ENCODE measurements around the gene E4F1. TPM values are rescaled to one million over a fixed set of nuclear protein-coding genes. Genes with fewer than 3 reads are reported as not detected.

E4F1 gene, protein sequence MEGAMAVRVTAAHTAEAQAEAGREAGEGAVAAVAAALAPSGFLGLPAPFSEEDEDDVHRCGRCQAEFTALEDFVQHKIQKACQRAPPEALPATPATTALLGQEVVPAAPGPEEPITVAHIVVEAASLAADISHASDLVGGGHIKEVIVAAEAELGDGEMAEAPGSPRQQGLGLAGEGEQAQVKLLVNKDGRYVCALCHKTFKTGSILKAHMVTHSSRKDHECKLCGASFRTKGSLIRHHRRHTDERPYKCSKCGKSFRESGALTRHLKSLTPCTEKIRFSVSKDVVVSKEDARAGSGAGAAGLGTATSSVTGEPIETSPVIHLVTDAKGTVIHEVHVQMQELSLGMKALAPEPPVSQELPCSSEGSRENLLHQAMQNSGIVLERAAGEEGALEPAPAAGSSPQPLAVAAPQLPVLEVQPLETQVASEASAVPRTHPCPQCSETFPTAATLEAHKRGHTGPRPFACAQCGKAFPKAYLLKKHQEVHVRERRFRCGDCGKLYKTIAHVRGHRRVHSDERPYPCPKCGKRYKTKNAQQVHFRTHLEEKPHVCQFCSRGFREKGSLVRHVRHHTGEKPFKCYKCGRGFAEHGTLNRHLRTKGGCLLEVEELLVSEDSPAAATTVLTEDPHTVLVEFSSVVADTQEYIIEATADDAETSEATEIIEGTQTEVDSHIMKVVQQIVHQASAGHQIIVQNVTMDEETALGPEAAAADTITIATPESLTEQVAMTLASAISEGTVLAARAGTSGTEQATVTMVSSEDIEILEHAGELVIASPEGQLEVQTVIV
- 27.2 to 34.4 TPM (median 27.8 TPM) in 3 replicates for total RNA-seq (2021)
- Bru-seq, nascent RNA: percentile 51 among the genes with signal in this experiment
- long read RNA-seq, experiment 1, transcript E4F1-201 (14 exons, 2,573 nt): major isoform, 45 of 99 reads
- long read RNA-seq, experiment 1, partial matches to known transcripts: 5 of 99 reads
- long read RNA-seq, experiment 1, other reads (novel, unspliced or antisense): 49 of 99 reads
- long read RNA-seq, experiment 2, partial matches to known transcripts: 7 of 22 reads
- long read RNA-seq, experiment 2, other reads (novel, unspliced or antisense): 12 of 22 reads
- long read RNA-seq, experiment 3, partial matches to known transcripts: 0 of 3 reads
- long read RNA-seq, experiment 3, other reads (novel, unspliced or antisense): 1 of 3 reads

- H3K27me3 Mint-ChIP-seq (ENCODE audit: low read depth): no peaks in the 10 kb centered on the region
- H3K9me3 Mint-ChIP-seq: no peaks in the 10 kb centered on the region
- CTCF ChIA-PET: interaction anchor here (0.6 to 2.0 kb wide), 6 partner anchors 9 to 527 kb away, joined by 3 to 11 read pairs (median 3); partner anchors contain the start of gene PGP
- peak; percentile 97 for ATAC-seq
- no peaks in the 10 kb centered on the region for H3K36me3 Mint-ChIP-seq
- POLR2A ChIA-PET: interaction anchor here (0.8 to 1.1 kb wide), 2 partner anchors 9 to 71 kb away, joined by 3 to 4 read pairs; partner anchors contain the start of gene PGP
- DNase-seq (ENCODE audit: low spot score): peak; percentile 100
- H3K4me1 Mint-ChIP-seq: peaks cover 3% of the 10 kb centered on the region; the same call in 1 of the 2 replicates
- no peak within 1 kb of the TSS; the same call in 1 of the 2 replicates for H3K27ac Mint-ChIP-seq
- peak within 1 kb of the TSS; percentile 76 for H3K4me3 Mint-ChIP-seq
- TF ChIP-seq HMGA2 (CRISPR knock-in tag; IDR thresholded peaks at IDR 0.05) (no peak), ZNF396 (CRISPR knock-in tag; IDR thresholded peaks at IDR 0.05; ENCODE audit: borderline replicate concordance) (no peak), ZMAT4 (CRISPR knock-in tag; IDR thresholded peaks at IDR 0.05) (no peak), FOXK1 (CRISPR knock-in tag; IDR thresholded peaks at IDR 0.05) (peak; percentile 94), ZSCAN18 (CRISPR knock-in tag; IDR thresholded peaks at IDR 0.05) (no peak), GRHL2 (CRISPR knock-in tag; IDR thresholded peaks at IDR 0.05; ENCODE audit: insufficient replicate concordance, severe bottlenecking) (no peak), PRDM15 (CRISPR knock-in tag; IDR thresholded peaks at IDR 0.05) (no peak), ATF1 (CRISPR knock-in tag; IDR thresholded peaks at IDR 0.05) (no peak; the same call in 1 of the 2 replicates), MYBL2 (CRISPR knock-in tag; IDR thresholded peaks at IDR 0.05) (no peak), RELA (CRISPR knock-in tag; IDR thresholded peaks at IDR 0.05; ENCODE audit: borderline replicate concordance) (no peak), MXD4 (CRISPR knock-in tag; IDR thresholded peaks at IDR 0.05; ENCODE audit: borderline replicate concordance) (no peak), MLX (CRISPR knock-in tag; IDR thresholded peaks at IDR 0.05) (0 out of 2 replicates have a peak, but pooled peaks have one; percentile 10), NFYB (CRISPR knock-in tag; conservative IDR thresholded peaks at IDR 0.05; ENCODE audit: low read depth) (0 out of 2 replicates have a peak, but pooled peaks have one; percentile 7), ZNF423 (CRISPR knock-in tag; IDR thresholded peaks at IDR 0.05) (no peak), NR1H2 (CRISPR knock-in tag; IDR thresholded peaks at IDR 0.05) (no peak), GABPB1 (CRISPR knock-in tag; IDR thresholded peaks at IDR 0.05) (peak; percentile 85), EMX1 (CRISPR knock-in tag; IDR thresholded peaks at IDR 0.05) (no peak), MAX (CRISPR knock-in tag; IDR thresholded peaks at IDR 0.05) (peak; percentile 89)
- TF ChIP-seq, protein P1, sequence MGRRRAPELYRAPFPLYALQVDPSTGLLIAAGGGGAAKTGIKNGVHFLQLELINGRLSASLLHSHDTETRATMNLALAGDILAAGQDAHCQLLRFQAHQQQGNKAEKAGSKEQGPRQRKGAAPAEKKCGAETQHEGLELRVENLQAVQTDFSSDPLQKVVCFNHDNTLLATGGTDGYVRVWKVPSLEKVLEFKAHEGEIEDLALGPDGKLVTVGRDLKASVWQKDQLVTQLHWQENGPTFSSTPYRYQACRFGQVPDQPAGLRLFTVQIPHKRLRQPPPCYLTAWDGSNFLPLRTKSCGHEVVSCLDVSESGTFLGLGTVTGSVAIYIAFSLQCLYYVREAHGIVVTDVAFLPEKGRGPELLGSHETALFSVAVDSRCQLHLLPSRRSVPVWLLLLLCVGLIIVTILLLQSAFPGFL (CRISPR knock-in tag; IDR thresholded peaks at IDR 0.05; ENCODE audit: borderline replicate concordance): no peak
- TF ChIP-seq, protein P2, sequence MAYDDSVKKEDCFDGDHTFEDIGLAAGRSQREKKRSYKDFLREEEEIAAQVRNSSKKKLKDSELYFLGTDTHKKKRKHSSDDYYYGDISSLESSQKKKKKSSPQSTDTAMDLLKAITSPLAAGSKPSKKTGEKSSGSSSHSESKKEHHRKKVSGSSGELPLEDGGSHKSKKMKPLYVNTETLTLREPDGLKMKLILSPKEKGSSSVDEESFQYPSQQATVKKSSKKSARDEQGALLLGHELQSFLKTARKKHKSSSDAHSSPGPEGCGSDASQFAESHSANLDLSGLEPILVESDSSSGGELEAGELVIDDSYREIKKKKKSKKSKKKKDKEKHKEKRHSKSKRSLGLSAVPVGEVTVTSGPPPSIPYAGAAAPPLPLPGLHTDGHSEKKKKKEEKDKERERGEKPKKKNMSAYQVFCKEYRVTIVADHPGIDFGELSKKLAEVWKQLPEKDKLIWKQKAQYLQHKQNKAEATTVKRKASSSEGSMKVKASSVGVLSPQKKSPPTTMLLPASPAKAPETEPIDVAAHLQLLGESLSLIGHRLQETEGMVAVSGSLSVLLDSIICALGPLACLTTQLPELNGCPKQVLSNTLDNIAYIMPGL (CRISPR knock-in tag; IDR thresholded peaks at IDR 0.05): peak; percentile 82
- TF ChIP-seq, protein P3, sequence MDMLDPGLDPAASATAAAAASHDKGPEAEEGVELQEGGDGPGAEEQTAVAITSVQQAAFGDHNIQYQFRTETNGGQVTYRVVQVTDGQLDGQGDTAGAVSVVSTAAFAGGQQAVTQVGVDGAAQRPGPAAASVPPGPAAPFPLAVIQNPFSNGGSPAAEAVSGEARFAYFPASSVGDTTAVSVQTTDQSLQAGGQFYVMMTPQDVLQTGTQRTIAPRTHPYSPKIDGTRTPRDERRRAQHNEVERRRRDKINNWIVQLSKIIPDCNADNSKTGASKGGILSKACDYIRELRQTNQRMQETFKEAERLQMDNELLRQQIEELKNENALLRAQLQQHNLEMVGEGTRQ (CRISPR knock-in tag; IDR thresholded peaks at IDR 0.05): peak; percentile 36; the same call in 1 of the 2 replicates
Measured at GRCh38 chr16:2223221-2223941, at the start of gene E4F1. TSS of gene E4F1 (plus strand) at chr16:2223591. CDS start at chr16:2223614, 23 bp downstream.
